PFSK-1 (cell line): Measurements from ENCODE around the gene RBL2.

Experiments
- FOXP2 ChIP-seq: optimal IDR thresholded peaks from 2 replicates; pipeline ENCODE3; 2011; ENCODE audit warnings: borderline replicate concordance, control low read depth, inconsistent platforms; ENCODE audit not compliant: insufficient read depth; ENCODE audit errors: extremely low read length, extremely low read depth
- POLR2AphosphoS5 ChIP-seq: IDR thresholded peaks from 2 replicates; pipeline ENCODE4 v1.6.1; 2012; ENCODE audit warnings: low read depth, mild to moderate bottlenecking, control low read depth, low read length, moderate library complexity
- REST ChIP-seq, 2 experiments: IDR thresholded peaks; 2 replicates each; pipeline versions ENCODE4 v1.6.1 to v1.8.0; 2011 to 2012; ENCODE audit warnings: low read depth in 2 of 2, low read length in 2 of 2, control low read depth in 1 of 2, inconsistent platforms in 1 of 2, mild to moderate bottlenecking in 1 of 2, moderate library complexity in 1 of 2; ENCODE audit not compliant: insufficient read depth in 1 of 2
- SIN3A ChIP-seq: IDR thresholded peaks from 2 replicates; pipeline ENCODE4 v1.6.1; 2012; ENCODE audit warnings: mild to moderate bottlenecking, low read length, moderate library complexity, borderline replicate concordance; ENCODE audit not compliant: insufficient read depth
- TAF1 ChIP-seq: IDR thresholded peaks from 2 replicates; pipeline ENCODE4 v1.6.1; 2012; ENCODE audit warnings: low read length, control low read depth, borderline replicate concordance; ENCODE audit not compliant: insufficient read depth

RBL2 gene

GRCh38 chr16:53453928-53454327 is 19.7 kb downstream of the RBL2 start:
- TF ChIP-seq POLR2AphosphoS5 (no peak), TAF1 (no peak), FOXP2 (no peak), SIN3A (no peak), REST (IDR thresholded peaks at IDR 0.05; ENCODE audit: insufficient read depth in 1 of 2, low read depth in 2 of 2, low read length in 2 of 2) (no peak)

- TF ChIP-seq POLR2AphosphoS5: no peak
- no peak for TF ChIP-seq TAF1
- no peak for TF ChIP-seq SIN3A
- no peak for TF ChIP-seq FOXP2
- TF ChIP-seq REST (IDR thresholded peaks at IDR 0.05; ENCODE audit: insufficient read depth in 1 of 2, low read depth in 2 of 2, low read length in 2 of 2): no peak
Observed at GRCh38 chr16:53456625-53457024, 22.4 kb downstream of the RBL2 start.

GRCh38 chr16:53457670-53458069 is 23.4 kb downstream of the RBL2 start:
- TF ChIP-seq SIN3A (no peak), POLR2AphosphoS5 (no peak), FOXP2 (no peak), REST (IDR thresholded peaks at IDR 0.05; ENCODE audit: insufficient read depth in 1 of 2, low read depth in 2 of 2, low read length in 2 of 2) (no peak), TAF1 (no peak)

- TF ChIP-seq REST (IDR thresholded peaks at IDR 0.05; ENCODE audit: insufficient read depth in 1 of 2, low read depth in 2 of 2, low read length in 2 of 2): no peak
- no peak for TF ChIP-seq POLR2AphosphoS5
- TF ChIP-seq TAF1: no peak
- no peak for TF ChIP-seq FOXP2
- TF ChIP-seq SIN3A: no peak
Observed at GRCh38 chr16:53458635-53459034, 24.4 kb downstream of the RBL2 start.
